Liver (tissue), 9 donors: ENCODE measurements around the gene CST3. TPM values are rescaled to one million over a fixed set of nuclear protein-coding genes. Genes with fewer than 3 reads are reported as not detected.

ENCODE experiments used
- DNase-seq: peaks from one replicate; pipeline ENCODE4 v3.0.0-alpha.2; 2017; ENCODE audit warnings: low spot score
- H3K27ac ChIP-seq, 2 donors: one replicate each; pipeline ENCODE4 v1.7.0; 2013; ENCODE audit warnings: inconsistent platforms in 2 of 2, low read length in 2 of 2, control low read depth in 1 of 2, low read depth in 1 of 2, mild to moderate bottlenecking in 1 of 2
- H3K27me3 ChIP-seq, 4 donors: one replicate each; pipeline versions ENCODE4 v1.6.1 to v1.7.0; 2013; ENCODE audit warnings: low read length in 3 of 4, inconsistent platforms in 1 of 4, mild to moderate bottlenecking in 1 of 4, moderate library complexity in 1 of 4; ENCODE audit not compliant: control insufficient read depth in 4 of 4, insufficient read depth in 4 of 4
- H3K36me3 ChIP-seq, 4 donors: one replicate each; pipeline versions ENCODE4 v1.6.1 to v1.7.0; 2013; ENCODE audit warnings: low read length in 3 of 4, mild to moderate bottlenecking in 3 of 4, low read depth in 1 of 4, moderate library complexity in 1 of 4; ENCODE audit not compliant: control insufficient read depth in 4 of 4, insufficient read depth in 3 of 4
- H3K4me1 ChIP-seq, 4 donors: one replicate each; pipeline versions ENCODE4 v1.6.1 to v1.7.0; 2013; ENCODE audit warnings: low read length in 3 of 4, mild to moderate bottlenecking in 3 of 4, moderate library complexity in 1 of 4; ENCODE audit not compliant: control insufficient read depth in 4 of 4, insufficient read depth in 4 of 4
- H3K4me3 ChIP-seq, 3 donors: one replicate each; pipeline versions ENCODE4 v1.6.1 to v1.7.0; 2013; ENCODE audit warnings: low read length in 3 of 3, control low read depth in 1 of 3, low read depth in 1 of 3, mild to moderate bottlenecking in 1 of 3
- H3K9ac ChIP-seq, 2 donors: one replicate each; pipeline ENCODE4 v1.7.0; 2013; ENCODE audit warnings: low read length in 2 of 2, mild to moderate bottlenecking in 2 of 2, moderate library complexity in 2 of 2, control low read depth in 1 of 2, low read depth in 1 of 2
- H3K9me3 ChIP-seq, 4 donors: one replicate each; pipeline versions ENCODE4 v1.6.1 to v1.7.0; 2013; ENCODE audit warnings: low read length in 3 of 4; ENCODE audit not compliant: control insufficient read depth in 4 of 4
- ATF3 ChIP-seq: IDR thresholded peaks from 2 replicates; pipeline ENCODE4 v1.6.1; 2016; ENCODE audit warnings: antibody characterized with exemption
- CTCF ChIP-seq: fragments of 150-350 bp; IDR thresholded peaks from 2 replicates; pipeline ENCODE4 v1.5.1; 2017; ENCODE audit warnings: improper control_type of control experiment, low read depth, low read length; ENCODE audit not compliant: missing input control
- FOXA1 ChIP-seq: IDR thresholded peaks from 2 replicates; pipeline ENCODE4 v1.6.1; 2016; ENCODE audit warnings: antibody characterized with exemption
- GABPA ChIP-seq, 2 donors: IDR thresholded peaks in 1 of 2; conservative IDR thresholded peaks in 1 of 2; 2 replicates each; pipeline ENCODE4 v1.6.1; 2016; ENCODE audit warnings: antibody characterized with exemption in 2 of 2, mild to moderate bottlenecking in 1 of 2, moderate library complexity in 1 of 2
- HNF4A ChIP-seq, 2 donors: conservative IDR thresholded peaks; 2 replicates each; pipeline ENCODE4 v1.6.1; 2016; ENCODE audit warnings: antibody characterized with exemption in 2 of 2, mild to moderate bottlenecking in 2 of 2
- HNF4G ChIP-seq: IDR thresholded peaks from 2 replicates; pipeline ENCODE4 v1.6.1; 2016; ENCODE audit warnings: antibody characterized with exemption
- JUND ChIP-seq, 2 donors: IDR thresholded peaks; 2 replicates each; pipeline ENCODE4 v1.6.1; 2016; ENCODE audit warnings: antibody characterized with exemption in 2 of 2
- MAX ChIP-seq: IDR thresholded peaks from 2 replicates; pipeline ENCODE4 v1.6.1; 2016; ENCODE audit warnings: antibody characterized with exemption
- NR2F2 ChIP-seq: IDR thresholded peaks from 2 replicates; pipeline ENCODE4 v1.6.1; 2016; ENCODE audit warnings: antibody characterized with exemption
- RAD21 ChIP-seq, 2 donors: IDR thresholded peaks; 2 replicates each; pipeline ENCODE4 v1.6.1; 2016; ENCODE audit warnings: antibody characterized with exemption in 2 of 2, mild to moderate bottlenecking in 2 of 2
- REST ChIP-seq: IDR thresholded peaks from 2 replicates; pipeline ENCODE4 v1.6.1; 2016; ENCODE audit warnings: antibody characterized with exemption, mild to moderate bottlenecking
- RXRA ChIP-seq, 2 donors: IDR thresholded peaks; 2 replicates each; pipeline ENCODE4 v1.6.1; 2017 to 2018; ENCODE audit warnings: antibody characterized with exemption in 2 of 2, mild to moderate bottlenecking in 1 of 2
- SP1 ChIP-seq: IDR thresholded peaks from 2 replicates; pipeline ENCODE4 v1.6.1; 2018; ENCODE audit warnings: antibody characterized with exemption, mild to moderate bottlenecking
- TAF1 ChIP-seq: conservative IDR thresholded peaks from 2 replicates; pipeline ENCODE4 v1.6.1; 2016; ENCODE audit warnings: antibody characterized with exemption, mild to moderate bottlenecking
- YY1 ChIP-seq: IDR thresholded peaks from 2 replicates; pipeline ENCODE4 v1.6.1; 2016; ENCODE audit warnings: antibody characterized with exemption, mild to moderate bottlenecking
- ZBTB33 ChIP-seq: IDR thresholded peaks from 2 replicates; pipeline ENCODE4 v1.6.1; 2016; ENCODE audit warnings: antibody characterized with exemption
- WGBS: extraction: QIAGEN DNeasy Blood & Tissue Kit; methylation state at CpG from one replicate; pipeline ENCODE4 v1.1.7; 2013; 5-methylcytosine and 5-hydroxymethylcytosine counted together
- polyA plus RNA-seq, 2 donors: library from polyadenylated mRNA; stranded (reverse) in 1 of 2; unstranded in 1 of 2; fragments of 200-250 nt in 1 of 2; fragments of >200 nt in 1 of 2; fragmentation: Nextera tagmentation in 1 of 2; extraction: Ambion mirVana in 1 of 2; gene quantifications; one replicate each; pipeline versions ENCODE4 v1.2.1 to v1.2.3, GENCODE V29; 2013 to 2015
- total RNA-seq, 2 donors: library from RNA; depleted of rRNA; stranded (reverse); fragments of >200 nt; gene quantifications; one replicate each; pipeline ENCODE4 v1.2.3, GENCODE V29; 2014
- donor health status: healthy.
- donor health status: healthy.
- donor health status: healthy.
- donor health status: healthy.
- donor health status: healthy.

The CST3 gene
- total and polyA plus RNA-seq, 4 donors, result 153 to 1,712 (median 513) TPM

DNA sequence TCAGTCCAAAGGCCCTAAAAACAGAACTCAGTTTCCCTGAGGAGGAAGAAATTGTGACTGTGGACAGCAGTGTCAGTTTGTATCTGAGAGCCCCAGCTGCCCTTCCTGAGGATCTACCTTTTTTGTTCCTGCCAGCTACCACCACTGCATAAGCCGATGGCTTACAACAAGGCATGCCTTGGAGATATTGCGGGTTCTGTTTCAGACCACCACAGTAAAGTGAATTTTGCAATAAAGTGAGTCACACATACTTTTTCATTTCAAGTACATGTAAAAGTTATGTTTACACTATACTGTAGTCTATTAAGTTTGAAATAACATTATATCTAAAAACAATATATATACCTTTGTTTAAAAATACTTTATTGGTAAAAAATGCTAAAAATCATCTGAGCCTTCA is 9.6 kb upstream of the CST3 start:
- Histone ChIP-seq H3K9ac (no peak overlapping the region), H3K27me3 (no peaks in the 10 kb centered on the region), H3K4me1 (peaks cover 0 to 2% (median 0%) of the 10 kb centered on the region in 4 donors), H3K36me3 (peaks cover 0 to 1% (median 0%) of the 10 kb centered on the region in 4 donors), H3K27ac (no peak overlapping the region), H3K9me3 (no peaks in the 10 kb centered on the region), H3K4me3 (no peak overlapping the region)
- no peak for TF ChIP-seq TAF1
- no peak for TF ChIP-seq YY1
- TF ChIP-seq REST, result no peak
- TF ChIP-seq HNF4A (conservative IDR thresholded peaks at IDR 0.05), result no peak
- TF ChIP-seq GABPA (IDR thresholded peaks at IDR 0.05 in 1 of 2, conservative IDR thresholded peaks at IDR 0.05 in 1 of 2), result no peak
- TF ChIP-seq HNF4G, result no peak
- no peak for TF ChIP-seq NR2F2
- no peak for TF ChIP-seq RXRA (IDR thresholded peaks at IDR 0.05)
- TF ChIP-seq SP1, result no peak
- no peak for TF ChIP-seq CTCF
- TF ChIP-seq RAD21 (IDR thresholded peaks at IDR 0.05), result no peak
- TF ChIP-seq JUND (IDR thresholded peaks at IDR 0.05), result no peak
- no peak for TF ChIP-seq ZBTB33
- TF ChIP-seq FOXA1, result no peak
- TF ChIP-seq MAX, result no peak
- no peak for TF ChIP-seq ATF3
- WGBS, result 92% methylated on average over 2 of the region's 2 CpGs
- DNase-seq, result no peak
